Testis (tissue), 2 donors: ENCODE data around the gene NSMCE4A.

Experiments
- CTCF ChIP-seq, 3 experiments: fragments of 450-650 bp in 2 of 3; fragments of 200-600 bp in 1 of 3; sonication (generic) in 1 of 3; IDR thresholded peaks; one replicate each; pipeline ENCODE4 v1.5.1; 2016 to 2019; ENCODE audit warnings: antibody characterized with exemption in 3 of 3, mild to moderate bottlenecking in 2 of 3, moderate library complexity in 1 of 3
- POLR2A ChIP-seq: fragments of 450-650 bp; IDR thresholded peaks from one replicate; pipeline ENCODE4 v1.6.1; 2017; ENCODE audit warnings: antibody characterized with exemption, mild to moderate bottlenecking, moderate library complexity

GRCh38 chr10:121988361-121989324 lies 13.6 kb upstream of the NSMCE4A start, which contains the start of gene TACC2:
- no peak for TF ChIP-seq CTCF (IDR thresholded peaks at IDR 0.05)
- TF ChIP-seq POLR2A, result no peak
